ENCODE measurements around the gene NUDT22.

GRCh38 chr11:64238999-64239398 lies 12.9 kb downstream of the NUDT22 start:
- no peak for TF ChIP-seq POLR2A (IDR thresholded peaks at IDR 0.05; ENCODE audit: low read depth, low read length)
- no peak for TF ChIP-seq POLR2AphosphoS5 (IDR thresholded peaks at IDR 0.05; ENCODE audit: low read depth, low read length)
- no peak for TF ChIP-seq TAF1 (IDR thresholded peaks at IDR 0.05; ENCODE audit: low read depth, low read length)
- no peak for TF ChIP-seq SPI1 (IDR thresholded peaks at IDR 0.05; ENCODE audit: low read depth, low read length)
- TF ChIP-seq POU2F2 (IDR thresholded peaks at IDR 0.05; ENCODE audit: low read depth, low read length): no peak
- no peak for TF ChIP-seq PAX5 (IDR thresholded peaks at IDR 0.05; ENCODE audit: insufficient read depth, low read length, severe bottlenecking)
